Measurements from ENCODE around the gene LANCL1.

DNA sequence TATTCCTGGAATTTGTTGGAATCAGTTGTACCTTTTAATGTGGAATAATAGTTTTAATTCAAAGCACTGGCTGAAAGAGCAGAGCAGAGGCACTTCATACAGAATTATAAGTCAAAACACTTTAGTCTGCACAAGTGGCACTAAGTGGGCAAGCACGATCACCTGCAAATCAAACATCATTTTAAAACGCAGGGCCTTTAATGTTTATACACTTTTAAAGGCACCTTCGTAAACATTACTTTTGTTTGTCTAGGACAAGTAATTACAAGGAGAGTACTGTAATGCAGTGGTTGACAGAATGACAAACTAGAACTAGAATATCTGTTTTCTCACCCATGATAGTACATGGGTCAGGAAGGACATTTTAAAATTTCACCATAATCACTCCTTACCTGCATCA, 36.4 kb downstream of the LANCL1 start:
- TF ChIP-seq, protein P1, sequence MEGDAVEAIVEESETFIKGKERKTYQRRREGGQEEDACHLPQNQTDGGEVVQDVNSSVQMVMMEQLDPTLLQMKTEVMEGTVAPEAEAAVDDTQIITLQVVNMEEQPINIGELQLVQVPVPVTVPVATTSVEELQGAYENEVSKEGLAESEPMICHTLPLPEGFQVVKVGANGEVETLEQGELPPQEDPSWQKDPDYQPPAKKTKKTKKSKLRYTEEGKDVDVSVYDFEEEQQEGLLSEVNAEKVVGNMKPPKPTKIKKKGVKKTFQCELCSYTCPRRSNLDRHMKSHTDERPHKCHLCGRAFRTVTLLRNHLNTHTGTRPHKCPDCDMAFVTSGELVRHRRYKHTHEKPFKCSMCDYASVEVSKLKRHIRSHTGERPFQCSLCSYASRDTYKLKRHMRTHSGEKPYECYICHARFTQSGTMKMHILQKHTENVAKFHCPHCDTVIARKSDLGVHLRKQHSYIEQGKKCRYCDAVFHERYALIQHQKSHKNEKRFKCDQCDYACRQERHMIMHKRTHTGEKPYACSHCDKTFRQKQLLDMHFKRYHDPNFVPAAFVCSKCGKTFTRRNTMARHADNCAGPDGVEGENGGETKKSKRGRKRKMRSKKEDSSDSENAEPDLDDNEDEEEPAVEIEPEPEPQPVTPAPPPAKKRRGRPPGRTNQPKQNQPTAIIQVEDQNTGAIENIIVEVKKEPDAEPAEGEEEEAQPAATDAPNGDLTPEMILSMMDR (IDR thresholded peaks at IDR 0.05): no peak
- TF ChIP-seq POLR2AphosphoS5 (IDR thresholded peaks at IDR 0.05): no peak
- no peak for TF ChIP-seq POLR2A (IDR thresholded peaks at IDR 0.05)
